Endothelial cell of umbilical vein (primary cell): ENCODE results near the gene SGF29.

Source experiments
- EZH2 ChIP-seq: IDR thresholded peaks from 2 replicates; pipeline ENCODE4 v1.6.1; 2012; ENCODE audit warnings: borderline replicate concordance, low read depth, mild to moderate bottlenecking, moderate library complexity, low read length, inconsistent platforms; ENCODE audit not compliant: severe bottlenecking
- FOS ChIP-seq: IDR thresholded peaks from 2 replicates; pipeline ENCODE4 v1.6.1; 2011; ENCODE audit warnings: mild to moderate bottlenecking, low read length, moderate library complexity, borderline replicate concordance; ENCODE audit not compliant: insufficient read depth
- POLR2AphosphoS5 ChIP-seq: IDR thresholded peaks from 2 replicates; pipeline ENCODE4 v1.6.1; 2012; ENCODE audit warnings: low read depth, mild to moderate bottlenecking, control low read depth, low read length, moderate library complexity; ENCODE audit not compliant: insufficient read depth

- TF ChIP-seq EZH2 (no peak), POLR2AphosphoS5 (no peak), FOS (no peak)
Observed at GRCh38 chr16:28555561-28555960, 1.8 kb downstream of the SGF29 start.
